OCI-LY7 (cell line): ENCODE data around the gene SPECC1.

Source experiments
- CTCF ChIP-seq: fragments of 200-600 bp; sonication (generic); conservative IDR thresholded peaks from 2 replicates; pipeline ENCODE4 v1.5.1; 2014; ENCODE audit warnings: mild to moderate bottlenecking, antibody characterized with exemption, low read length, moderate library complexity, mixed read lengths
- EZH2phosphoT487 ChIP-seq: fragments of 200-600 bp; sonication (generic); IDR thresholded peaks from 2 replicates; pipeline ENCODE4 v1.6.1; 2018; ENCODE audit warnings: low read depth, borderline replicate concordance, mild to moderate bottlenecking, mixed run types, antibody characterized with exemption, low read length, moderate library complexity, mixed read lengths

GRCh38 chr17:20066253-20066652, 57.1 kb downstream of the SPECC1 start:
- no peak for TF ChIP-seq CTCF
- no peak for TF ChIP-seq EZH2phosphoT487
